OCI-LY7 (cell line): ENCODE measurements around the gene ACP1. TPM values are rescaled to one million over a fixed set of nuclear protein-coding genes. Genes with fewer than 3 reads are reported as not detected.

Experiments used
- BruUV-seq: library from RNA; stranded (reverse); fragments of 400-500 nt; replicated peaks from 2 replicates; lab custom pipeline; 2021; lab: Mats Ljungman, UMichigan
- CTCF ChIA-PET: fragments of 300-600 bp; sonication (Branson Sonifier 250); formaldehyde crosslinking; loops from one replicate; lab custom pipeline; 2022; ENCODE audit warnings: antibody characterized with exemption; ENCODE audit not compliant: unreplicated experiment; lab: Charles Lee
- POLR2A ChIA-PET: fragments of 300-600 bp; sonication (Branson Sonifier 250); formaldehyde crosslinking; loops from one replicate; lab custom pipeline; 2022; ENCODE audit warnings: antibody characterized with exemption; lab: Charles Lee
- DNase-seq: peaks from one replicate; pipeline ENCODE4 v3.0.0-alpha.2; 2015; ENCODE audit warnings: low spot score
- H2AFZ ChIP-seq: fragments of 200-600 bp; sonication (generic), shearing (Covaris generic); 2 replicates; pipeline ENCODE4 v1.6.1; 2014; ENCODE audit warnings: mild to moderate bottlenecking, antibody characterized with exemption, low read length, moderate library complexity
- H3K27ac ChIP-seq: fragments of 200-600 bp; sonication (generic); 2 replicates; pipeline ENCODE4 v1.5.1; 2014; ENCODE audit warnings: mixed run types, low read depth, mild to moderate bottlenecking, moderate library complexity, low read length, inconsistent platforms; ENCODE audit not compliant: poor library complexity, severe bottlenecking
- H3K36me3 ChIP-seq: fragments of 200-600 bp; sonication (generic); 2 replicates; pipeline ENCODE4 v1.6.1; 2014; ENCODE audit warnings: mild to moderate bottlenecking, antibody characterized with exemption, low read length, moderate library complexity, mixed read lengths; ENCODE audit not compliant: insufficient read depth
- H3K4me1 ChIP-seq: fragments of 200-600 bp; sonication (generic); 2 replicates; pipeline ENCODE4 v1.5.1; 2014; ENCODE audit warnings: mild to moderate bottlenecking, low read length; ENCODE audit not compliant: insufficient read depth, poor library complexity, severe bottlenecking
- H3K4me2 ChIP-seq: fragments of 200-600 bp; sonication (generic); 2 replicates; pipeline ENCODE4 v1.6.1; 2014; ENCODE audit warnings: mild to moderate bottlenecking, low read length
- H3K4me3 ChIP-seq: fragments of 200-600 bp; sonication (generic); 2 replicates; pipeline ENCODE4 v1.5.1; 2014; ENCODE audit warnings: mild to moderate bottlenecking, low read depth, low read length; ENCODE audit not compliant: poor library complexity, severe bottlenecking
- H3K79me2 ChIP-seq: fragments of 200-600 bp; sonication (generic); 2 replicates; pipeline ENCODE4 v1.6.1; 2016; ENCODE audit warnings: low read depth, mild to moderate bottlenecking, low read length, moderate library complexity, mixed read lengths; ENCODE audit not compliant: insufficient read depth
- H3K9me2 ChIP-seq: fragments of 200-600 bp; sonication (generic); 2 replicates; pipeline ENCODE4 v1.6.1; 2016; ENCODE audit warnings: mild to moderate bottlenecking, low read length, mixed read lengths; ENCODE audit not compliant: insufficient read depth
- H3K9me3 ChIP-seq: fragments of 200-600 bp; sonication (generic); 2 replicates; pipeline ENCODE4 v1.6.1; 2014; ENCODE audit warnings: mild to moderate bottlenecking, mixed run types, low read length, mixed read lengths
- H4K20me1 ChIP-seq: fragments of 200-600 bp; sonication (generic); 2 replicates; pipeline ENCODE4 v1.6.1; 2014; ENCODE audit warnings: mild to moderate bottlenecking, antibody characterized with exemption, low read length, moderate library complexity, mixed read lengths; ENCODE audit not compliant: insufficient read depth
- CTCF ChIP-seq: fragments of 200-600 bp; sonication (generic); conservative IDR thresholded peaks from 2 replicates; pipeline ENCODE4 v1.5.1; 2014; ENCODE audit warnings: mild to moderate bottlenecking, antibody characterized with exemption, low read length, moderate library complexity, mixed read lengths
- EZH2phosphoT487 ChIP-seq: fragments of 200-600 bp; sonication (generic); IDR thresholded peaks from 2 replicates; pipeline ENCODE4 v1.6.1; 2018; ENCODE audit warnings: low read depth, borderline replicate concordance, mild to moderate bottlenecking, mixed run types, antibody characterized with exemption, low read length, moderate library complexity, mixed read lengths
- intact Hi-C: fragments of 100-400 bp; cut with micrococcal nuclease; formaldehyde crosslinking; loops from one replicate; pipeline ENCODE4 v1.10.0; 2022; ENCODE audit not compliant: unreplicated experiment
- total RNA-seq, 2 experiments: library from RNA; depleted of rRNA in 1 of 2; stranded (reverse); fragments of >200 nt in 1 of 2; shearing (Covaris generic) in 1 of 2; gene quantifications; 2 replicates each; pipeline ENCODE4 v1.2.3, GENCODE V29; 2014 to 2022

The ACP1 gene
- total RNA-seq, 2 experiments from 2014 or later, result 99.0 to 124 TPM

- no peaks in the 10 kb centered on the region for H3K9me2 ChIP-seq
- DNase-seq, result no peak
- intact Hi-C loops, result no loop called here
- BruUV-seq, result no TSS peak
- no peaks in the 10 kb centered on the region for H3K9me3 ChIP-seq
- POLR2A ChIA-PET, result no interaction called here
- TF ChIP-seq CTCF (no peak), EZH2phosphoT487 (no peak)
- no peaks in the 10 kb centered on the region for H3K79me2 ChIP-seq
- H3K36me3 ChIP-seq, result no peaks in the 10 kb centered on the region
- no peaks in the 10 kb centered on the region for H4K20me1 ChIP-seq
- H2AFZ ChIP-seq, result no peak overlapping the region
- CTCF ChIA-PET, result no interaction called here
- no peak overlapping the region for H3K4me3 ChIP-seq
- H3K4me2 ChIP-seq, result no peak overlapping the region
- no peak overlapping the region for H3K27ac ChIP-seq
- H3K4me1 ChIP-seq, result no peaks in the 10 kb centered on the region
Measured at GRCh38 chr2:305366-305765, 40.6 kb downstream of the ACP1 start.

GRCh38 chr2:309148-309953 is 44.6 kb downstream of the ACP1 start:
- Histone ChIP-seq H3K4me3 (no peak overlapping the region), H4K20me1 (no peaks in the 10 kb centered on the region), H3K36me3 (no peaks in the 10 kb centered on the region), H3K9me2 (no peaks in the 10 kb centered on the region), H3K4me1 (no peaks in the 10 kb centered on the region), H3K4me2 (no peak overlapping the region), H3K27ac (no peak overlapping the region), H3K9me3 (no peaks in the 10 kb centered on the region), H2AFZ (no peak overlapping the region), H3K79me2 (no peaks in the 10 kb centered on the region)
- POLR2A ChIA-PET, result interaction anchor here (0.6 kb wide), 1 partner anchor 64 kb away, joined by 3 read pairs; no protein-coding TSS in a partner anchor
- DNase-seq, result no peak
- no TSS peak for BruUV-seq
- TF ChIP-seq CTCF (no peak), EZH2phosphoT487 (no peak)
- CTCF ChIA-PET, result no interaction called here
- intact Hi-C loops, result no loop called here

DNA sequence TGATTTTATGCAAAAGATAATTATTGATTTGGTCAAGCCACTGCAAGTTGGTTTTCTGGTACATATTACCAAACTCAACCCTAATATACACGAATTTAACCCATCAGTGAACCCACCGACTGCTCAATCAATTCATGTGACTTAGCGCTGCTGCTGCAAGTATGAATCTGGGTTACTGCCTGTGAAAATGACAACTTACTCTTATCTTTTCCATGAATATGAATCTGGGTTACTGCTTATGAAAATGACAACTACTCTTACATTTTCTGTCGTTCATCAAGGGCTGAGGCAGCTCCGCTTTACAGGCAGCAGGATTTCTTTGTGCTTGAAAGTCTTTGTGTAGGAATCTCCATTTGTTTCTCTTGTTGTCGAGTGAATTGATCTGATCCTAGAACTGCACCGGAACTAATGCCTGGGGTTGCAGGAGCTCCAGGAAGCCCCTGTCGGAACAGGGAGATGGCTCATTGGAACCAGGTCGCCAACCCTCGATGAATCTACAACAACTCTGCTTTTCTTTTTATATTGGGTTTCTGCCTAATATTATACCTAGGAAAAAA is 45.3 kb downstream of the ACP1 start:
- Histone ChIP-seq H3K4me3 (no peak overlapping the region), H3K79me2 (no peaks in the 10 kb centered on the region), H3K9me2 (no peaks in the 10 kb centered on the region), H3K4me2 (no peak overlapping the region), H3K4me1 (no peaks in the 10 kb centered on the region), H4K20me1 (no peaks in the 10 kb centered on the region), H2AFZ (no peak overlapping the region), H3K27ac (no peak overlapping the region), H3K36me3 (no peaks in the 10 kb centered on the region), H3K9me3 (no peaks in the 10 kb centered on the region)
- no TSS peak for BruUV-seq
- CTCF ChIA-PET, result no interaction called here
- POLR2A ChIA-PET, result no interaction called here
- intact Hi-C loops, result no loop called here
- DNase-seq, result no peak
- TF ChIP-seq CTCF (no peak), EZH2phosphoT487 (no peak)
